MM.1S (cell line): ENCODE results near the gene PRKAA2.

ENCODE experiments used
- DNase-seq: peaks from one replicate; pipeline ENCODE4 v3.0.0-alpha.2; 2015
- H2AFZ ChIP-seq: fragments of 300-600 bp; sonication (generic); 2 replicates; pipeline ENCODE4 v1.6.0; 2016; ENCODE audit warnings: antibody characterized with exemption, low read length
- H3F3A ChIP-seq: fragments of 300-600 bp; sonication (generic); 2 replicates; pipeline ENCODE4 v1.6.1; 2016; ENCODE audit warnings: mild to moderate bottlenecking, antibody characterized with exemption, low read length, moderate library complexity, mixed read lengths; ENCODE audit not compliant: insufficient read depth
- H3K27ac ChIP-seq: fragments of 300-600 bp; sonication (generic); 2 replicates; pipeline ENCODE4 v1.5.1; 2016; ENCODE audit warnings: mild to moderate bottlenecking, low read length
- H3K27me3 ChIP-seq: fragments of 300-600 bp; sonication (generic); replicated peaks from 2 replicates; pipeline ENCODE4 v1.6.0; 2016; ENCODE audit warnings: low read length; ENCODE audit not compliant: insufficient read depth
- H3K36me3 ChIP-seq: fragments of 300-600 bp; sonication (generic); replicated peaks from 2 replicates; pipeline ENCODE4 v1.6.1; 2016; ENCODE audit warnings: mild to moderate bottlenecking, low read length, mixed read lengths; ENCODE audit not compliant: insufficient read depth
- H3K4me1 ChIP-seq: fragments of 300-600 bp; sonication (generic); 2 replicates; pipeline ENCODE4 v1.6.1; 2016; ENCODE audit warnings: low read length, mixed read lengths
- H3K4me2 ChIP-seq: fragments of 300-600 bp; sonication (generic); 2 replicates; pipeline ENCODE4 v1.6.0; 2016; ENCODE audit warnings: low read depth, low read length
- H3K4me3 ChIP-seq: fragments of 300-600 bp; sonication (generic); 2 replicates; pipeline ENCODE4 v1.5.1; 2016; ENCODE audit warnings: low read length, mixed read lengths
- H3K79me2 ChIP-seq: fragments of 300-600 bp; sonication (generic); 2 replicates; pipeline ENCODE4 v1.6.1; 2016; ENCODE audit warnings: mixed run types, low read length, mixed read lengths
- H3K9ac ChIP-seq: fragments of 300-600 bp; sonication (generic); 2 replicates; pipeline ENCODE4 v1.6.1; 2016; ENCODE audit warnings: low read length, mixed read lengths
- H3K9me2 ChIP-seq: fragments of 300-600 bp; sonication (generic); replicated peaks from 2 replicates; pipeline ENCODE4 v1.6.1; 2016; ENCODE audit warnings: mild to moderate bottlenecking, low read length, mixed read lengths; ENCODE audit not compliant: insufficient read depth
- H3K9me3 ChIP-seq: fragments of 300-600 bp; sonication (generic); replicated peaks from 2 replicates; pipeline ENCODE4 v1.6.1; 2016; ENCODE audit warnings: mild to moderate bottlenecking, low read length, mixed read lengths; ENCODE audit not compliant: insufficient read depth
- H4K20me1 ChIP-seq: fragments of 300-600 bp; sonication (generic); 2 replicates; pipeline ENCODE4 v1.6.1; 2016; ENCODE audit warnings: mild to moderate bottlenecking, low read length, moderate library complexity, mixed read lengths; ENCODE audit not compliant: insufficient read depth
- EZH2 ChIP-seq: fragments of 300-600 bp; sonication (generic); optimal IDR thresholded peaks from 2 replicates; pipeline ENCODE3; 2017; ENCODE audit warnings: low read depth, mild to moderate bottlenecking, antibody characterized with exemption, low read length, mixed read lengths
- EZH2phosphoT487 ChIP-seq: fragments of 300-600 bp; sonication (generic); IDR thresholded peaks from 2 replicates; pipeline ENCODE4 v1.6.1; 2018; ENCODE audit warnings: antibody characterized with exemption, low read length
- TF ChIP-seq, protein P1 (sequence below): fragments of 300-600 bp; sonication (generic); IDR thresholded peaks from 2 replicates; pipeline ENCODE4 v1.5.1; 2016; ENCODE audit warnings: antibody characterized with exemption, low read length, mixed read lengths

The PRKAA2 gene

DNA sequence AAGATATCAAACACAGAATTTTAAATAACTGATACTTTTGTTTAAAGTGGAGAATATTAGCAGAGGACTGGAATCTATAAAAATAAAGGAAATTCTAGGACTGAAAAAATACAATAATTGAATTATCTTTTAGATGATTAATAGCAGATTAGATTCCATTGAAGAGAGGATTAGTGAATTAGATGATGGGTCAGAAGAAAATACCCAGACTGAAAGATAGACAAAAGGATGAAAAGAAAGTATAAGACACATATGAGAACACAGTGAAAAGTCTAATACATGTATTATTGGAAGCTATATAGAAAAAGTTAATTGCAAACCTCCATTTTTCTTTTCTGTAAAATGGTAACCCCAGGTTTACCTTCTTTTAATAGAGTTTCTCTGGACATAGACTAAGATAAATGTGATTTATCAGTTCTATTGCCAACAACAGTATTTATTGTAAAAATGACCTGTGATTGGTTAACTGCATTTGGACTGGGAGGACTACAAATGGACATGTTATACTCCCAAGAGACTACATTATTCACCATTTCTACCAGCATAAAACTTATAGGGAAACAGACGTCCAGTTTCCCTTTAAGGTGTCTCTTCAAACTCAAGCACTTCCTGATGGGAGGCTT is 11.0 kb downstream of the PRKAA2 start:
- Histone ChIP-seq H3K4me3 (no peak overlapping the region), H3K9me3 (no peaks in the 10 kb centered on the region), H3K36me3 (no peaks in the 10 kb centered on the region), H3K4me2 (no peak overlapping the region), H3K9ac (no peak overlapping the region), H3K27me3 (no peaks in the 10 kb centered on the region), H2AFZ (no peak overlapping the region), H3F3A (no peaks in the 10 kb centered on the region), H3K79me2 (no peaks in the 10 kb centered on the region), H4K20me1 (no peaks in the 10 kb centered on the region), H3K4me1 (no peaks in the 10 kb centered on the region), H3K9me2 (no peaks in the 10 kb centered on the region), H3K27ac (no peak overlapping the region)
- TF ChIP-seq, protein P1, sequence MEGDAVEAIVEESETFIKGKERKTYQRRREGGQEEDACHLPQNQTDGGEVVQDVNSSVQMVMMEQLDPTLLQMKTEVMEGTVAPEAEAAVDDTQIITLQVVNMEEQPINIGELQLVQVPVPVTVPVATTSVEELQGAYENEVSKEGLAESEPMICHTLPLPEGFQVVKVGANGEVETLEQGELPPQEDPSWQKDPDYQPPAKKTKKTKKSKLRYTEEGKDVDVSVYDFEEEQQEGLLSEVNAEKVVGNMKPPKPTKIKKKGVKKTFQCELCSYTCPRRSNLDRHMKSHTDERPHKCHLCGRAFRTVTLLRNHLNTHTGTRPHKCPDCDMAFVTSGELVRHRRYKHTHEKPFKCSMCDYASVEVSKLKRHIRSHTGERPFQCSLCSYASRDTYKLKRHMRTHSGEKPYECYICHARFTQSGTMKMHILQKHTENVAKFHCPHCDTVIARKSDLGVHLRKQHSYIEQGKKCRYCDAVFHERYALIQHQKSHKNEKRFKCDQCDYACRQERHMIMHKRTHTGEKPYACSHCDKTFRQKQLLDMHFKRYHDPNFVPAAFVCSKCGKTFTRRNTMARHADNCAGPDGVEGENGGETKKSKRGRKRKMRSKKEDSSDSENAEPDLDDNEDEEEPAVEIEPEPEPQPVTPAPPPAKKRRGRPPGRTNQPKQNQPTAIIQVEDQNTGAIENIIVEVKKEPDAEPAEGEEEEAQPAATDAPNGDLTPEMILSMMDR: no peak
- TF ChIP-seq EZH2phosphoT487: no peak
- no peak for TF ChIP-seq EZH2
- DNase-seq: no peak

DNA sequence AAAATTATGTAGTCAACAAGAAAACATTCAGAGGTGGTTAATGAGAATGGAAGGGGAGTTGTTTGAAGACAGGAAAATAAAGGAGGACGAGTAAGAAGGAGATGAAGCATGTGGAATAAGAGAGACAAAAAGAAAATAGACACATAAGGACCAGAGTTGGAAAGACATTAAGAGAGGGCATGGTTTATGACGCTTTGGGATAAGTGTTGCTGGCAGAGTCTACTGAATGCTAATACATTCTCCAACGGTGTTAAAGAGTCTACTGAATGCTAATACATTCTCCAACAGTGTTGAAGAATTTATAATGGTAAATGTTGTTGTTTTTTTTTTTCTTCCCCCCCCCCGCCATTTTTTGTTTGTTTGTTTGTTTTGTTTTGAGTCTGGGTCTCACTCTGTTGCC is 13.1 kb downstream of the PRKAA2 start:
- Histone ChIP-seq H3K79me2 (no peaks in the 10 kb centered on the region), H3K9me3 (no peaks in the 10 kb centered on the region), H3K4me1 (no peaks in the 10 kb centered on the region), H3K27ac (no peak overlapping the region), H3K27me3 (no peaks in the 10 kb centered on the region), H3K4me2 (no peak overlapping the region), H3K36me3 (no peaks in the 10 kb centered on the region), H3K9me2 (no peaks in the 10 kb centered on the region), H4K20me1 (no peaks in the 10 kb centered on the region), H3F3A (no peaks in the 10 kb centered on the region), H2AFZ (no peak overlapping the region), H3K4me3 (no peak overlapping the region), H3K9ac (no peak overlapping the region)
- no peak for DNase-seq
- TF ChIP-seq, protein P1: no peak
- no peak for TF ChIP-seq EZH2
- no peak for TF ChIP-seq EZH2phosphoT487

DNA sequence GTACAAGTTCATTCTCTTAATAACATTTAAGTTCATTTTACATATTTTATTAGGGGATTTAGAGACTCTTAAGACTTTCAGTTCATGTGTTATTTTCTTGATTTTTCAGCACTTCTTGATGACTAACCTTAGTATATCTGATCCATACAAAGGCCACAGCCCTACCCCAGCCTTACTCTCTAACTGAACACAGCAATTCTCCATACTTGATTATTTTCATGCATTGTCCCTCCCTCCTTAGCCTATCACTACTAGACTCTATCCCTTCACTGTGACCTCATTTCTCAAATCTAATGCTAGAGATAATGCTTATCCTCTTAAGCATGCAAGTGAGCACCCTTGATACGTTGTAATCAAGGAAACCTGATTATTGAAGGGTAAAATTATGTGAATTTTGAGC is 15.2 kb downstream of the PRKAA2 start:
- no peak overlapping the region for H3K27ac ChIP-seq
- no peaks in the 10 kb centered on the region for H3F3A ChIP-seq
- no peaks in the 10 kb centered on the region for H4K20me1 ChIP-seq
- no peak for TF ChIP-seq EZH2
- TF ChIP-seq, protein P1: no peak
- TF ChIP-seq EZH2phosphoT487: no peak
- H3K9ac ChIP-seq: no peak overlapping the region
- no peak overlapping the region for H2AFZ ChIP-seq
- no peaks in the 10 kb centered on the region for H3K4me1 ChIP-seq
- H3K36me3 ChIP-seq: no peaks in the 10 kb centered on the region
- no peaks in the 10 kb centered on the region for H3K79me2 ChIP-seq
- H3K4me3 ChIP-seq: no peak overlapping the region
- no peaks in the 10 kb centered on the region for H3K9me2 ChIP-seq
- DNase-seq: no peak
- H3K4me2 ChIP-seq: no peak overlapping the region
- no peaks in the 10 kb centered on the region for H3K27me3 ChIP-seq
- no peaks in the 10 kb centered on the region for H3K9me3 ChIP-seq
